HCT116 (cell line): ENCODE data around the gene CRY1. TPM values are rescaled to one million over a fixed set of nuclear protein-coding genes. Genes with fewer than 3 reads are reported as not detected.

Experiments used
- ATAC-seq: fragments of 200-7000 bp; cut with Tn5 transposase; 2 replicates; pipeline ENCODE4 v1.9.1; 2020; ENCODE audit warnings: mild to moderate bottlenecking, moderate library complexity
- BruUV-seq: library from RNA; stranded (reverse); fragments of 400-500 nt; replicated peaks from 2 replicates; lab custom pipeline; 2021; lab: Mats Ljungman, UMichigan
- CTCF ChIA-PET: fragments of 300-600 bp; sonication (Branson Sonifier 250); formaldehyde crosslinking; loops from one replicate; lab custom pipeline; 2021; ENCODE audit warnings: antibody characterized with exemption; lab: Charles Lee
- POLR2A ChIA-PET: fragments of 300-600, 350-600 bp; sonication (Branson Sonifier 250); formaldehyde crosslinking; loops from one replicate; lab custom pipeline; 2021; ENCODE audit warnings: antibody characterized with exemption; lab: Charles Lee
- RAD21 ChIA-PET, 2 experiments: fragments of 300-600 bp; sonication (Branson Sonifier 250); formaldehyde crosslinking; loops; one replicate each; lab custom pipeline; 2023; ENCODE audit warnings: low total read pairs in 2 of 2; ENCODE audit not compliant: uncharacterized antibody in 2 of 2, unreplicated experiment in 2 of 2, low non-redundant PET in 1 of 2; lab: Charles Lee
- DNase-seq: peaks from one replicate; pipeline ENCODE4 v3.0.0-alpha.2; 2010; ENCODE audit warnings: low read depth, low spot score
- H2AFZ ChIP-seq: fragments of 200-600 bp; shearing (Covaris generic), sonication (generic); 2 replicates; pipeline ENCODE4 v1.6.1; 2017; ENCODE audit warnings: low read depth, mixed run types, mixed read lengths, antibody characterized with exemption, low read length; ENCODE audit not compliant: poor library complexity, severe bottlenecking
- H3K27ac ChIP-seq: 2 replicates; pipeline ENCODE4 v1.5.1; 2012; ENCODE audit warnings: low read depth, low read length
- H3K27me3 ChIP-seq: fragments of 200-600 bp; sonication (generic); 2 replicates; pipeline ENCODE4 v1.6.1; 2016; ENCODE audit warnings: mixed run types, low read length, mixed read lengths; ENCODE audit not compliant: insufficient read depth
- H3K36me3 ChIP-seq, 2 experiments: fragments of 200-500 bp in 1 of 2; fragments of 200-600 bp in 1 of 2; sonication (Bioruptor generic) in 1 of 2; sonication (generic) in 1 of 2; 2 replicates each; pipeline versions ENCODE4 v1.5.1 to v1.6.1; 2014 to 2016; ENCODE audit warnings: low read length in 2 of 2, inconsistent platforms in 1 of 2, mixed read lengths in 1 of 2, mixed run types in 1 of 2; ENCODE audit not compliant: insufficient read depth in 2 of 2, control insufficient read depth in 1 of 2
- H3K4me1 ChIP-seq, 2 experiments: fragments of 200-600 bp in 1 of 2; sonication (generic) in 1 of 2; 2 replicates each; pipeline versions ENCODE4 v1.5.1 to v1.6.1; 2012 to 2017; ENCODE audit warnings: low read length in 2 of 2, inconsistent platforms in 1 of 2, mild to moderate bottlenecking in 1 of 2, mixed read lengths in 1 of 2, mixed run types in 1 of 2, moderate library complexity in 1 of 2; ENCODE audit not compliant: insufficient read depth in 2 of 2, control insufficient read depth in 1 of 2
- H3K4me2 ChIP-seq: fragments of 200-600 bp; sonication (generic); 2 replicates; pipeline ENCODE4 v1.6.1; 2017; ENCODE audit warnings: mixed run types, low read length, mixed read lengths
- H3K4me3 ChIP-seq, 2 experiments: fragments of 200-600 bp in 1 of 2; sonication (generic) in 1 of 2; replicated peaks in 1 of 2; 2 replicates each; pipeline ENCODE4 v1.5.1; 2011 to 2016; ENCODE audit warnings: low read length in 2 of 2, control low read depth in 1 of 2, low read depth in 1 of 2, mild to moderate bottlenecking in 1 of 2, mixed read lengths in 1 of 2, mixed run types in 1 of 2
- H3K79me2 ChIP-seq: fragments of 200-600 bp; sonication (generic); 2 replicates; pipeline ENCODE4 v1.6.1; 2017; ENCODE audit warnings: mild to moderate bottlenecking, mixed run types, low read length, moderate library complexity, mixed read lengths; ENCODE audit not compliant: insufficient read depth
- H3K9ac ChIP-seq: fragments of 200-600 bp; sonication (generic); 2 replicates; pipeline ENCODE4 v1.6.1; 2016; ENCODE audit warnings: low read length, mixed read lengths
- H3K9me2 ChIP-seq: fragments of 200-600 bp; sonication (generic), shearing (Covaris generic); 2 replicates; pipeline ENCODE4 v1.6.1; 2017; ENCODE audit warnings: mixed run types, mild to moderate bottlenecking, moderate library complexity; ENCODE audit not compliant: insufficient read depth
- H3K9me3 ChIP-seq, 2 experiments: fragments of 200-500 bp in 1 of 2; fragments of 200-600 bp in 1 of 2; sonication (Bioruptor generic) in 1 of 2; sonication (generic) in 1 of 2; 2 replicates each; pipeline ENCODE4 v1.6.1; 2014 to 2017; ENCODE audit warnings: low read length in 2 of 2, mixed read lengths in 2 of 2, inconsistent platforms in 1 of 2, low read depth in 1 of 2, mild to moderate bottlenecking in 1 of 2, mixed run types in 1 of 2, moderate library complexity in 1 of 2; ENCODE audit not compliant: control insufficient read depth in 1 of 2, insufficient read depth in 1 of 2
- H4K20me1 ChIP-seq: fragments of 200-600 bp; sonication (generic), shearing (Covaris generic); 2 replicates; pipeline ENCODE4 v1.6.1; 2017; ENCODE audit warnings: mixed run types, mild to moderate bottlenecking, moderate library complexity; ENCODE audit not compliant: insufficient read depth
- EZH2 ChIP-seq: fragments of 200-600 bp; sonication (generic); IDR thresholded peaks from 2 replicates; pipeline ENCODE4 v1.6.1; 2017; ENCODE audit warnings: antibody characterized with exemption, mixed run types
- EZH2phosphoT487 ChIP-seq: fragments of 200-600 bp; IDR thresholded peaks from 2 replicates; pipeline ENCODE4 v1.6.1; 2018; ENCODE audit warnings: antibody characterized with exemption, borderline replicate concordance
- FOSL1 ChIP-seq: IDR thresholded peaks from 2 replicates; pipeline ENCODE4 v1.6.1; 2012; ENCODE audit warnings: low read depth
- JUND ChIP-seq: IDR thresholded peaks from 2 replicates; pipeline ENCODE4 v1.6.1; 2012
- POLR2AphosphoS5 ChIP-seq: IDR thresholded peaks from 2 replicates; pipeline ENCODE4 v1.6.1; 2011; ENCODE audit warnings: mild to moderate bottlenecking, low read depth, low read length, moderate library complexity
- RAD21 ChIP-seq: IDR thresholded peaks from 2 replicates; pipeline ENCODE4 v1.6.1; 2012; ENCODE audit warnings: low read depth, mild to moderate bottlenecking
- SRF ChIP-seq: IDR thresholded peaks from 2 replicates; pipeline ENCODE4 v1.6.1; 2012; ENCODE audit warnings: low read depth
- ZFX ChIP-seq: fragments of 450-650 bp; IDR thresholded peaks from 2 replicates; pipeline ENCODE4 v1.6.1; 2017
- ZNF274 ChIP-seq: fragments of 200-500 bp; sonication (Bioruptor generic); IDR thresholded peaks from 2 replicates; pipeline ENCODE4 v1.6.1; 2014; ENCODE audit warnings: mild to moderate bottlenecking, low read depth, low read length, inconsistent platforms
- intact Hi-C: fragments of 100-400 bp; cut with micrococcal nuclease; formaldehyde crosslinking; loops from 2 replicates; pipeline ENCODE4 v1.10.0; 2022
- total RNA-seq: library from RNA; stranded (reverse); gene quantifications from one replicate; pipeline ENCODE4 v1.2.1, GENCODE V29; 2021; ENCODE audit not compliant: unreplicated experiment
- TF ChIP-seq, protein P1 (sequence below): IDR thresholded peaks from 2 replicates; pipeline ENCODE4 v1.6.1; 2012

CRY1 gene
- total RNA-seq, 1 experiment from 2014 or later, result 16.3 TPM

DNA sequence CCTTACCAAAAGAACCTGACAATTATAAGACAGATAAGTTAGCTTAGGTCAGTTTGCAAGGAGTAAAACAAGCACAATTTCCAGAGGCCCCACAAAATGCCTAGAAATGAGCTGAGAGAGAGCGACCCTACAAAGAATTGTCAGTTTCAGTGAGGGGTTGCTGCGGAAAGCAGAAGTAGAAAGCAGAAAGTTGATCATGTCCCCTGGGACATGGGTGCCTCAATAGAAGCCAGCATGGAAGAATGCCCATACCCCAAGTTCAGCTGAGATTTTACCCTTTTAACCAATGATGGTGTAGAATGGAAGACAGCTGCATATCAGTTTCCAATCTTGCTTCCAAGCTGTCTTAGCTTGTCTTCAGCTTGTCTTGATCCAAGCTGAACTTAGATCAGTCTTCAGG, 21.8 kb upstream of the CRY1 start (continued):
- TF ChIP-seq EZH2phosphoT487 (no peak), ZNF274 (no peak)
- TF ChIP-seq, protein P1, sequence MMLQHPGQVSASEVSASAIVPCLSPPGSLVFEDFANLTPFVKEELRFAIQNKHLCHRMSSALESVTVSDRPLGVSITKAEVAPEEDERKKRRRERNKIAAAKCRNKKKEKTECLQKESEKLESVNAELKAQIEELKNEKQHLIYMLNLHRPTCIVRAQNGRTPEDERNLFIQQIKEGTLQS, result no peak
- TF ChIP-seq, all 23 proteins: peak for 0

DNA sequence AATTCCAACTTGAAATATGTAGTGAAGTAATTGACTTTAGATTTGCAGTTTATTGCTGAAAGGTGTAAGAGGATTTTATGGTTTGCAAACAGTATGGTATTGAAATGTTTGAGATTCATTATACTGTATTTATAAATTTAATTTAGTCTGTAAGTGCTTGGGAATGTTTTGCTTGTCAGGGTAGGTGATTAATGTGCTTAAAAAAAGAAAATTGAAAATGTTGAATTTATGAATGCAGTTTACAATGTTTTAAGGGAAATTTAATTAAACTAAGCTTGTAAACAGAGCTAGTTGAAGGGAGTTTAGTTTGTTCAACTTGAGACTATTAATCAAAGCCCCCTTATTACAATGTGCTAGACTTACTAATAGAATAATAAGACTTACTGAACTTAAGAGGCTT, 18.0 kb upstream of the CRY1 start:
- H3K9me2 ChIP-seq, result no peaks in the 10 kb centered on the region
- no peaks in the 10 kb centered on the region for H4K20me1 ChIP-seq
- no TSS peak for BruUV-seq
- H3K27ac ChIP-seq, result no peak overlapping the region
- no peak overlapping the region for H3K9ac ChIP-seq
- H3K4me2 ChIP-seq, result no peak overlapping the region
- no peaks in the 10 kb centered on the region for H3K36me3 ChIP-seq
- RAD21 ChIA-PET, result no interaction called here
- CTCF ChIA-PET, result interaction anchor here (1.1 to 1.5 kb wide), 2 partner anchors 19 to 20 kb away, joined by 3 to 4 read pairs; no protein-coding TSS in a partner anchor
- no peaks in the 10 kb centered on the region for H3K9me3 ChIP-seq
- no peak for TF ChIP-seq POLR2AphosphoS5
- no peak for TF ChIP-seq ZFX
- TF ChIP-seq EZH2, result no peak
- TF ChIP-seq EZH2phosphoT487, result no peak
- no peak for TF ChIP-seq RAD21
- TF ChIP-seq FOSL1, result no peak
- no peak for TF ChIP-seq JUND
- no peak for TF ChIP-seq SRF
- POLR2A ChIA-PET, result no interaction called here
- H3K4me3 ChIP-seq, result no peak overlapping the region
- ATAC-seq (no peak), DNase-seq (no peak)
- H2AFZ ChIP-seq, result no peak overlapping the region
- no peaks in the 10 kb centered on the region for H3K4me1 ChIP-seq
- intact Hi-C loops, result no loop called here
- H3K79me2 ChIP-seq, result no peaks in the 10 kb centered on the region
- H3K27me3 ChIP-seq, result no peaks in the 10 kb centered on the region
